H1 (cell line): ENCODE data around the gene COL8A2. TPM values are rescaled to one million over a fixed set of nuclear protein-coding genes. Genes with fewer than 3 reads are reported as not detected.

ENCODE experiments used
- KDM5A ChIP-seq: fragments of 200-600 bp; IDR thresholded peaks from 2 replicates; pipeline ENCODE4 v1.7.1; 2012; ENCODE audit warnings: mild to moderate bottlenecking, low read length, inconsistent platforms, mixed read lengths
- polyA plus RNA-seq, 7 experiments: library from polyadenylated mRNA; depleted of rRNA in 3 of 7; stranded (reverse) in 5 of 7; unstranded in 2 of 7; fragments of >200 nt in 5 of 7; fragments of 200-250 nt in 2 of 7; gene quantifications; 1 replicate in 5 of 7; 2 replicates in 1 of 7; 4 replicates in 1 of 7; pipeline versions ENCODE4 v1.2.1 to v1.2.3, GENCODE V29; 2011 to 2013; ENCODE audit warnings: missing spikeins in 2 of 7, mixed read lengths in 2 of 7
- total RNA-seq: library from RNA; stranded (reverse); fragmentation: NEBNext Ultra II Directional; extraction: Animal tissue kit (Norgen Biotek cat#: 25700); gene quantifications from 2 replicates; pipeline ENCODE4 v1.2.1, GENCODE V29; 2021

COL8A2 gene
- total and polyA plus RNA-seq, 2 of the 8 experiments (the other 6 are each of a cell fraction or from before 2014, with no cell fraction given), result 2.1 to 2.8 TPM

- no peak for TF ChIP-seq KDM5A
Measured at GRCh38 chr1:36087233-36088123, 37.5 kb downstream of the COL8A2 start (continued).
